Astrocyte of the cerebellum (primary cell): ENCODE results near the gene TCEAL3.
"Not testable (repeated sequence)": the region's sequence is repeated elsewhere in the genome, so short reads cannot be mapped to it uniquely, and the experiment has no call there.

Source experiments
- DNase-seq: peaks from one replicate; pipeline ENCODE4 v3.0.0-alpha.2; 2011; ENCODE audit warnings: low read depth
- H3K4me3 ChIP-seq: 2 replicates; pipeline ENCODE4 v1.5.1; 2011; ENCODE audit warnings: mild to moderate bottlenecking, low read depth, low read length, moderate library complexity
- CTCF ChIP-seq: IDR thresholded peaks from 2 replicates; pipeline ENCODE4 v1.5.1; 2012; ENCODE audit warnings: low read length, low read depth, moderate library complexity, mild to moderate bottlenecking; ENCODE audit errors: missing control alignments
- in situ Hi-C: cut with HindIII; loops from 2 replicates; pipeline ENCODE4 v1.10.0; 2017; ENCODE audit warnings: low sequenced_read_pairs

TCEAL3 gene

GRCh38 chrX:103651151-103651773 lies 43.5 kb downstream of the TCEAL3 start:
- no peak for TF ChIP-seq CTCF
- no peak overlapping the region for H3K4me3 ChIP-seq
- in situ Hi-C loops = no loop called here
- DNase-seq = no peak

DNA sequence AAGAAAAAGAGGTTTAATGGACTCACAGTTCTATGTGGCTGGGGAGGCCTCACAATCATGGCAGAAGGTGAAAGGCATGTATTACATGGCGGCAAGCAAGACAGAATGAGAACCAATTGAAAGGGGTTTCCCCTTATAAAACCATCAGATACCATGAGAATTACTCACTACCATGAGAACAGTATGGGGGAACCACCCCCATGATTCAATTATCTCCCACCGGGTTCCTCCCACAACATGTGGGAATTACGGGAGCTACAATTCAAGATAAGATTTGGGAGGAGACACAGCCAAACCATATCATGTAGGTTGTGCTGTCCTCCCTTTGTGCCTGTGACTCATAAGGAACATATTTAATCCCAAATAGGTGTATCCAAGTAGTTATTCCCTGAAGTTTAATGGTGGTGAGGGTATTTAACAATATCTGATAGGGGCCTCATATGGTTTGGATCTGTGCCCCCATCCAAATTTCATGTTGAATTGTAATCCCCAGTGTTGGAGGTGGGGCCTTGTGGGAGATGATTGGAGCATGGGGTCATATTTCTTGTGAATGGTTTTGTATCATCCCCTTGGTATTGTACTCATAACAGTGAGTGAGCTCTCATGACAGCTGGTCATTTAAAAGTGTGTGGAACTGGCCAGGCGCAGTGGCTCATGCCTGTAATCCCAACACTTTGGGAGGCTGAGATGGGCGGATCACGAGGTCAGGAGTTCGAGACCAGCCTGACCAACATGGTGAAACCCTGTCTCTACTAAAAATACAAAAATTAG lies 47.7 kb downstream of the TCEAL3 start:
- H3K4me3 ChIP-seq, in situ Hi-C loops, DNase-seq: not testable (repeated sequence)

- no peak overlapping the region for H3K4me3 ChIP-seq
- in situ Hi-C loops = no loop called here
- TF ChIP-seq CTCF = no peak
- DNase-seq = no peak
Observed at GRCh38 chrX:103656617-103657016, 48.9 kb downstream of the TCEAL3 start.

- in situ Hi-C loops, H3K4me3 ChIP-seq, DNase-seq: not testable (repeated sequence)
Observed at GRCh38 chrX:103657066-103657465, 49.3 kb downstream of the TCEAL3 start.

DNA sequence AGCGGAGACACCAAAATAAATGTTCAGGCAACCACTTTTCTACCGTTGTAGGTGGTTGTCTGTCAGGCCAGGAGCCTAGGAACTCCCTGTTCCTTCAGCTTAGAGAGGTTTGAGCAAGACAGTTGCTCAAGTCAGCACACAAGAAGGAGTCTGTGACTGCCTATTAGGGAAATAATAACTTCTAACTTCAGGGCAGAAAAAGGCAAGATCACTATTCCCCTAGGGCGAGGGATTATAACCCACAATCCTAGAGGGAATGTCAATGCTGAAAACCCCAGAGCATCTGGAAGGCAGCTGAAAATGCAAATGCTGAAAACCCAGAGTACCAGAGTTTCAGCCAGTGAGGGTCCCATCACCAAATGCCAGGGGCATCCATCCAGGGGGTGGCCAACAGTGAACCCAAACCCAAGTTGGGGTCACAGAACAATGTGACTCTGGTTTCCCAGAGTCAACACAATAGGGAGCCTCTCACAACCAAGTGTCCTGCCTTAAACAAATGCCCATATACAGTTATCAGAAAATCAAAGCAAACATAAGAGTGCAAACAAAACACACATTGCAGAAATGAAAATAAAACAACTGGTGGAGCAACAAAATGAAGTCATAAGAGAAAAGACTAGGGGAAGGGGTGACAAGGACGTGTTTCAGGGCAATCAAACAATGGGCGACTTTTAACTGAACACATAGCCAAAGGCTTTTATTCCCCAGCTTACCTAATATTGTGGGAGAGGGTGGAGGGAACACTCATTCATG lies 51.1 kb downstream of the TCEAL3 start:
- no peak for DNase-seq
- in situ Hi-C loops = no loop called here
- TF ChIP-seq CTCF = no peak
- no peak overlapping the region for H3K4me3 ChIP-seq

- in situ Hi-C loops, H3K4me3 ChIP-seq, DNase-seq: not testable (repeated sequence)
Observed at GRCh38 chrX:103659460-103659859, 51.7 kb downstream of the TCEAL3 start.
